Measurements from ENCODE around the gene LUZP2.

Gene LUZP2

DNA sequence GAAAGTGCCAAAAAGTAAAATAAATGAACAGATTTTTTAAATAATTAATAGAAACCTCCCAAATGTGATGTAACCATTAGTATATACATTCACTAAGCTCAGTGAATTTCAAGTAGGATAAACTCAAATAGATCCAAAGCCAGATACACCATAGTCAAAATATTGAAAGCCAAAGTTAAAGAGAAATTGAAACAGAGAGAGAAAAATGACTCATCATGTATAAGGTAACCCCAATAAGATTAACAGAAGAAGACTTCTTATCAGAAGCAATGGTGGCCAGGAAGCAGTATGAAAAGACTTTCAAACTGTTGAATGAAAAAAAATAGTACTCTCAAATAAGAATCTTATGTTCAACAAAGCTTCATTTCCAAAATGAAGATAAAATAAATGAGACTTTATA, 70.5 kb downstream of the LUZP2 start:
- TF ChIP-seq, protein P1, sequence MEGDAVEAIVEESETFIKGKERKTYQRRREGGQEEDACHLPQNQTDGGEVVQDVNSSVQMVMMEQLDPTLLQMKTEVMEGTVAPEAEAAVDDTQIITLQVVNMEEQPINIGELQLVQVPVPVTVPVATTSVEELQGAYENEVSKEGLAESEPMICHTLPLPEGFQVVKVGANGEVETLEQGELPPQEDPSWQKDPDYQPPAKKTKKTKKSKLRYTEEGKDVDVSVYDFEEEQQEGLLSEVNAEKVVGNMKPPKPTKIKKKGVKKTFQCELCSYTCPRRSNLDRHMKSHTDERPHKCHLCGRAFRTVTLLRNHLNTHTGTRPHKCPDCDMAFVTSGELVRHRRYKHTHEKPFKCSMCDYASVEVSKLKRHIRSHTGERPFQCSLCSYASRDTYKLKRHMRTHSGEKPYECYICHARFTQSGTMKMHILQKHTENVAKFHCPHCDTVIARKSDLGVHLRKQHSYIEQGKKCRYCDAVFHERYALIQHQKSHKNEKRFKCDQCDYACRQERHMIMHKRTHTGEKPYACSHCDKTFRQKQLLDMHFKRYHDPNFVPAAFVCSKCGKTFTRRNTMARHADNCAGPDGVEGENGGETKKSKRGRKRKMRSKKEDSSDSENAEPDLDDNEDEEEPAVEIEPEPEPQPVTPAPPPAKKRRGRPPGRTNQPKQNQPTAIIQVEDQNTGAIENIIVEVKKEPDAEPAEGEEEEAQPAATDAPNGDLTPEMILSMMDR (IDR thresholded peaks at IDR 0.05; ENCODE audit: unreplicated experiment in 3 of 3) = no peak
- Mint-ChIP-seq H3K4me1 (no peaks in the 10 kb centered on the region), H3K4me3 (no peak overlapping the region), H3K9me3 (no peaks in the 10 kb centered on the region), H3K27ac (no peak overlapping the region), H3K36me3 (ENCODE audit: low read depth) (no peaks in the 10 kb centered on the region), H3K27me3 (ENCODE audit: low read depth) (no peaks in the 10 kb centered on the region)

DNA sequence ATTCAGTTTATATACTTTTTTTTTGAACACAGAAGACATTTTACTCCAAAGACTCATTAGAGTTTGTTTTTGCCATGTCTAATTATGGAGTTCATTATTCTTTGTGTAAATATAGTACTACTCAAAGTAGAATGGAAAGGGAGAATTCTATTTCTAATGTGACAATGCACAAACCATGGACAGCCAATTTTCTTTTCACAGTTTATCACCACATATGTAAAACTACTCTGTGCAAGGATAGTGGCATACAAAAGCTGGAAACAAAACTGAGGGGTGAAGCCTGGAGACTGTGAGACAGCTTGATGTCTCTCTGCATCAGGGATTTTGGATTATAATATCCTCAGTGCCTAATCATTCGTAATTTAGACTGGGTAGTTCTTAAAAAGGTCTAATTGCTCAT, 75.5 kb downstream of the LUZP2 start:
- H3K4me1 Mint-ChIP-seq = no peaks in the 10 kb centered on the region
- TF ChIP-seq, protein P1 (IDR thresholded peaks at IDR 0.05; ENCODE audit: unreplicated experiment in 3 of 3) = no peak
- no peaks in the 10 kb centered on the region for H3K9me3 Mint-ChIP-seq
- no peaks in the 10 kb centered on the region for H3K36me3 Mint-ChIP-seq (ENCODE audit: low read depth)
- no peak overlapping the region for H3K4me3 Mint-ChIP-seq
- no peaks in the 10 kb centered on the region for H3K27me3 Mint-ChIP-seq (ENCODE audit: low read depth)
- no peak overlapping the region for H3K27ac Mint-ChIP-seq

DNA sequence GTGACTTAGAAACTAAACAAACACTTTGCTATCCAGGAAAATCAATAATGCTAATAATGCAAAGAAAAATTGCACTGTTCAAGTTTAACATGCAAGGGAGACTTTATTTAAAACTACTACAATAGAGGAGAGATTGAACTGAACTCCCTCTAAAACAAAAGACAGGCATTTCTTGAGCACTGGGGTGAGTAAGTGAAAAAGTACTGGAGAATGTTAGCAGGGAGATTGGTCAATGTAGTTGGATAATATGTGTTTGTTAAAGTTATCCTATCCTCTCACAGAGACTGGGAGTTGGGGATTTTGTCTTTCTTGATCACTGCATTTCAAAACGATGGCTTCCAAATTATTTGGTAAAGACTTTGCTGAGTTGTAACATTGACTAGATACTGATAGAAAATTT, 77.6 kb downstream of the LUZP2 start:
- TF ChIP-seq, protein P1 (IDR thresholded peaks at IDR 0.05; ENCODE audit: unreplicated experiment in 3 of 3) = no peak
- Mint-ChIP-seq H3K36me3 (ENCODE audit: low read depth) (no peaks in the 10 kb centered on the region), H3K27ac (no peak overlapping the region), H3K27me3 (ENCODE audit: low read depth) (no peaks in the 10 kb centered on the region), H3K4me1 (no peaks in the 10 kb centered on the region), H3K9me3 (no peaks in the 10 kb centered on the region), H3K4me3 (no peak overlapping the region)

DNA sequence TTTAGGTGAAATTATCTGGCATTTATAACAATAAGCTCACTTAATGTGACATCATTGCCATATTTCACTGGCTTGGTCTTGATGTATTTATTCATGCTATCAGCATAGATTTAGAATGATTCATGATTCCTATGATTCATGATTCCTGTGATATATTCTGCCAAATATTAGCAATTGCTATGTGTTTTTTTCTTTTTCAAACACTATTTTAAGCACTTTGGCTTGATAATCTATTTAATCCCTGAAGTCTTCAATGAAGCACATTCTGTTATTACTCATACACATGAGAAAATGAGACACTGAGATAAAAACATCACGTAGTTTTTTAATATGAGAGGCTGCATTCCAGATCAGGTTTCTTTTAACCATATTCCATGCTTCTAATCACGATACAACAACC, 78.5 kb downstream of the LUZP2 start:
- TF ChIP-seq, protein P1 (IDR thresholded peaks at IDR 0.05; ENCODE audit: unreplicated experiment in 3 of 3) = no peak
- Mint-ChIP-seq H3K27ac (no peak overlapping the region), H3K27me3 (ENCODE audit: low read depth) (no peaks in the 10 kb centered on the region), H3K36me3 (ENCODE audit: low read depth) (no peaks in the 10 kb centered on the region), H3K4me1 (no peaks in the 10 kb centered on the region), H3K4me3 (no peak overlapping the region), H3K9me3 (no peaks in the 10 kb centered on the region)

DNA sequence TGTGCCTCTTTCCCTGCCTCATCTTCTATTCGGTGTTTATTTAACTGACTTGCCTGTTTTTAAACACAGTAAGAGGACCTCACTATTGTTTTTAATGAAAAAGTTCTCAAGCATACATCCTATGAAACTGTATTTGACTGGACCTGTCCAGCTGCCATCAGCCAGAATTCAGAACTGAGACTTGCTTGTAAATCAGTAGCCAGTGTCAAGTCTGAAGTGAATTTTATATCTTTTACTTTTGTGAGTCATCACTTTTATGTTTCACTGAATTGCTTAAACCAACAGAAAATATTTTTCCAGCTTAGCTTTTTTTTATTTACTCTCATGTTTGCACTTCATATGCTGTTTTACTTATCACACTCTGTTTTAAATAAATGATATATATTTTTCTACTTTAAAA, 88.3 kb downstream of the LUZP2 start:
- no peaks in the 10 kb centered on the region for H3K4me1 Mint-ChIP-seq
- H3K27me3 Mint-ChIP-seq (ENCODE audit: low read depth) = no peaks in the 10 kb centered on the region
- H3K27ac Mint-ChIP-seq = no peak overlapping the region
- H3K4me3 Mint-ChIP-seq = no peak overlapping the region
- TF ChIP-seq, protein P1 (IDR thresholded peaks at IDR 0.05; ENCODE audit: unreplicated experiment in 3 of 3) = no peak
- H3K36me3 Mint-ChIP-seq (ENCODE audit: low read depth) = no peaks in the 10 kb centered on the region
- H3K9me3 Mint-ChIP-seq = no peaks in the 10 kb centered on the region

DNA sequence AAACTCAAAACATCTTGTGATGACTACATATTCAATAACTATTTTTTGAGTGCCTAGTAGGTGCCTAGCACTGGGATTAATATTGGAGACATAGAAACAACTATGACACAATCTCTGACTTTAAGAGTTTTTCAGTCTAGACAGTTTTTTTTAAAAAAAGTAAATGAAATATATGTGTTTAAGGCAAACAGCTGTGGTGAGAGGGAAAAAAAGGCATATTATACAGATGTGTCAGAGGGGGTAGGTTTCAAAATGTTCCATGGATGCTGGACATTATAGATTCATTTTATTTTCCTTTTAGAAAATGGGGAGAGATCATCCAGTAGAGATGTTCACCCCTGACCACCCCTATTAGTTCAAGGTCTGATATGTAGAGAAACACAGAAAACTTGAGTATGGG, 90.8 kb downstream of the LUZP2 start:
- H3K27ac Mint-ChIP-seq = no peak overlapping the region
- H3K27me3 Mint-ChIP-seq (ENCODE audit: low read depth) = no peaks in the 10 kb centered on the region
- no peaks in the 10 kb centered on the region for H3K4me1 Mint-ChIP-seq
- no peaks in the 10 kb centered on the region for H3K9me3 Mint-ChIP-seq
- no peaks in the 10 kb centered on the region for H3K36me3 Mint-ChIP-seq (ENCODE audit: low read depth)
- no peak overlapping the region for H3K4me3 Mint-ChIP-seq
- TF ChIP-seq, protein P1 (IDR thresholded peaks at IDR 0.05; ENCODE audit: unreplicated experiment in 3 of 3) = no peak
